ENCODE data around the gene NFATC2. TPM values are rescaled to one million over a fixed set of nuclear protein-coding genes. Genes with fewer than 3 reads are reported as not detected.
A peak's percentile ranks its signal among the peaks of the same experiment; 100 is the strongest.

Gene NFATC2
- polyA plus RNA-seq, 1 donor = 22.3 TPM

DNA sequence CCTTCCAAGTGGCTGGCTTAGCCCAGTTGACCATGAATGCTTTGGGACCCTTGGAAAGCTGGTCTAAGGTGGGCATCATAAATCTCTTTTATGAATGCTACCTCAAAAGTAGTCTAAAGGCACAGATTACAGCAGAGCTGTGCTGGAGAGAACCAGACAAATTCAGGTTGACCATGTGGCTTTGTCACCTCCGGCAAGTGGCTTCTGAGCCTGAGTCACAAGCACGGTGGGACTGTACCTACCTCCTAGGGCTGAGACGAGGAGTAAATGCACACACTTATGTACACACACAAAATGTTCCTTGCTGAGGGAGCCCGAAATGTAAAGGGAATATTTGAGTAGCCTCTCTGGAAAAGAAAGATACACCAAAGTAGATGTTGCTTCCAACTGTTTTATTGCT, 155.9 kb downstream of the NFATC2 start:
- H3K4me1 ChIP-seq (ENCODE audit: control insufficient read depth, insufficient read depth, low read length) = no peaks in the 10 kb centered on the region
- H3K27me3 ChIP-seq (ENCODE audit: control insufficient read depth, insufficient read depth, low read length) = no peaks in the 10 kb centered on the region
- H3K4me3 ChIP-seq (ENCODE audit: low read length) = no peak overlapping the region
- no peak for DNase-seq
- no peaks in the 10 kb centered on the region for H3K9me3 ChIP-seq (ENCODE audit: control insufficient read depth, low read depth, low read length)
- no CpG with 5 or more reads among the region's 4 CpGs for WGBS (ENCODE audit: insufficient coverage, low lambda C conversion rate)
- peaks cover 31% of the 10 kb centered on the region for H3K36me3 ChIP-seq (ENCODE audit: control insufficient read depth, insufficient read depth, low read length)
- H3K27ac ChIP-seq (ENCODE audit: low read length) = no peak overlapping the region

DNA sequence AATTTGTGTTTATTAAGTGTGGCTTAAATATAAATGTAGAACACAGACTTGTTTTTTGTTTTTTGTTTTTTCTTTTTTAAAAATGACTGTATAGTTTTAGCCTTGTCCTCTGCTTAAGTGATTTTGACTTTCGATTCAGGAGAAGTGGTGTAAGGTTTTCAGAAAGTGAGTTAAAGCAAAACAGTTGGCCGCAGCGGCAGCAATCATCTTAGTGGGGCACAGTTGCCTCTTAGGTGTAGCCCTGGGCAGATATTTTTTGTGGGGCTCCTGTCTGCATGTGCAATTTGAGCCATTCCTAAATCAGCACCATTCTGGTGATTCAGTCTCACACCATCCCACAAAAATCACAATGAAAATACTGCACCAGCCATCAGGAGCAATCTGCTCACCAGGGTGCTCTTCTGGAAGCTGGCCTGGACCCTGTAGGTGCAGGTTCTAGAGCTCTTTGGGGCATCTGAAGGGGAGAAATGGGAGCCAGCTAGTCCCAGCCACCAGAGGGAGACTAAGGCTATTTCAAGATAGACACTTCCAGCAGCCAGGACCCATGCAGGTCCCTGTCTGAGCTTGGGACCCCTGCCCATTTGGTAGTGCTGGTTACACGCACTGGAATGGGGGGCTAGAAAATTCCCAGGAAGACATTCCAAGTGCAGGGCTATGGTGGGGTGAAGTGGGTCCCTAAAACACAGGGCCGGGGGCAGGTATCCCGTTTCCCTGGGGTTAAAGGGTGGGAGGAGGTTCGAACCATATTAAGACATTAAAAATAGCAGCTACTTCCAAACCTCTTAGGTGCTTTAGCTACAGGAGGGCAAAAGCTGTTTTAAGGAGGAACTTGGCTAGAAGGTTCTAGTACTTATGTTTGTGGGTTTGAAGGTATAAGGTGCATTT, 156.6 kb downstream of the NFATC2 start:
- DNase-seq = no peak

DNA sequence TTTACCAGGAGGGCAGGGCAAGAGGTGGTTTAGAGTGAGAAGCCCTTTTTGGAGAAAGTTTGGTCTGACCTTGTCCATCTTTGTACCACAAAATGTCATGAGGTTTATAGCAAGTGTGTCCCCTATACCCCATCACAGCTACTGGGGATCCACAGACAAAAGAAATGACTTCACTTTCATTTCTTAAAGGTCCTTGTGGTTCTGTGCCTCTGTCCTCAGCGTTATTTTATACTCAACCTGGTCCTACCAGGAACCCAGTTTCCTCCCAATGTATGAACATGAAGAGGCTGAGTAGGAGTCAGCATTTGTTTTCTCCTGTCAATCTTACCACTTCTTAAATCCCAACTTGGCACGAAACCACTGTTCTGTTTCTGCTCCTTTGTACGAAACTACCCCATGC, 157.6 kb downstream of the NFATC2 start:
- Histone ChIP-seq H3K4me1 (ENCODE audit: control insufficient read depth, insufficient read depth, low read length) (no peaks in the 10 kb centered on the region), H3K36me3 (ENCODE audit: control insufficient read depth, insufficient read depth, low read length) (peaks cover 18% of the 10 kb centered on the region)

More for the DNA sequence above, 156.6 kb downstream of the NFATC2 start:
- Histone ChIP-seq H3K27me3 (ENCODE audit: control insufficient read depth, insufficient read depth, low read length) (no peaks in the 10 kb centered on the region), H3K4me3 (ENCODE audit: low read length) (no peak overlapping the region), H3K36me3 (ENCODE audit: control insufficient read depth, insufficient read depth, low read length) (peaks cover 26% of the 10 kb centered on the region), H3K27ac (ENCODE audit: low read length) (no peak overlapping the region), H3K9me3 (ENCODE audit: control insufficient read depth, low read depth, low read length) (no peaks in the 10 kb centered on the region), H3K4me1 (ENCODE audit: control insufficient read depth, insufficient read depth, low read length) (no peaks in the 10 kb centered on the region)
- WGBS (ENCODE audit: insufficient coverage, low lambda C conversion rate) = 100% methylated on average over 1 of the region's 7 CpGs

DNA sequence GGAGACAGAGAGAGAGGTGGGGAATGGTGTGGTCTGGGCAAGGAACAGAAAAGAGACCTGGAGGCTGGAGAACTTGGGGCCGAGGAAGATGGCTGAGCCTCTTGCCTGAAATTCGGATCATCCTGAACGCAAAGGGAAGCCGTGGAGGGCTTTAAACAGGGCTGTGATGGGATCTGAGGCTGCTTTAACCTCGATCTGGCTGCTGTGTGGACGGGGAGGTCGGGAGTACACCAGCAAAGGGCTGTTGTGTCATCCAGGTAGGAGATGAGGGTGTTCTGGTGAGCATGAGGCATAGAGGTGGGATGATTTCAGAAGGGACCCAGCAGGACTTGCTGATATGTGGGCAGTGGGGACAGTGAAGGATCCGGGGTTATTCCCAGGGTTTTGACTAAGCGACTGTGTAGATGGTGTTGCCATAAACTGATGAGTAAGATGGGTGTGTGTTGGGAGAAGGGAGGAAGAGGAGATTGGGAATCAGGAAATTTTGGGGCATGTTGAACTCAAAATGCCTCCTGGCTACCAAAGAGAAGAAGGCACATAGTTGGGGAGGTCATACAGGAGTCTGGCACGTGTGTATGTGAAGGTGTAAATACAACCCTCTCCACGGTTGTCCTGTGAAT, 158.5 kb downstream of the NFATC2 start:
- H3K27ac ChIP-seq (ENCODE audit: low read length) = no peak overlapping the region
- DNase-seq = no peak
- peaks cover 15% of the 10 kb centered on the region for H3K36me3 ChIP-seq (ENCODE audit: control insufficient read depth, insufficient read depth, low read length)
- H3K4me3 ChIP-seq (ENCODE audit: low read length) = no peak overlapping the region
- WGBS (ENCODE audit: insufficient coverage, low lambda C conversion rate) = 95% methylated on average over 4 of the region's 11 CpGs
- H3K9me3 ChIP-seq (ENCODE audit: control insufficient read depth, low read depth, low read length) = no peaks in the 10 kb centered on the region
- no peaks in the 10 kb centered on the region for H3K4me1 ChIP-seq (ENCODE audit: control insufficient read depth, insufficient read depth, low read length)
- no peaks in the 10 kb centered on the region for H3K27me3 ChIP-seq (ENCODE audit: control insufficient read depth, insufficient read depth, low read length)

More for the DNA sequence above, 157.6 kb downstream of the NFATC2 start:
- H3K4me3 ChIP-seq (ENCODE audit: low read length) = no peak overlapping the region
- WGBS (ENCODE audit: insufficient coverage, low lambda C conversion rate) = no CpG with 5 or more reads among the region's 3 CpGs
- no peak overlapping the region for H3K27ac ChIP-seq (ENCODE audit: low read length)
- no peaks in the 10 kb centered on the region for H3K9me3 ChIP-seq (ENCODE audit: control insufficient read depth, low read depth, low read length)
- DNase-seq = no peak
- no peaks in the 10 kb centered on the region for H3K27me3 ChIP-seq (ENCODE audit: control insufficient read depth, insufficient read depth, low read length)

DNA sequence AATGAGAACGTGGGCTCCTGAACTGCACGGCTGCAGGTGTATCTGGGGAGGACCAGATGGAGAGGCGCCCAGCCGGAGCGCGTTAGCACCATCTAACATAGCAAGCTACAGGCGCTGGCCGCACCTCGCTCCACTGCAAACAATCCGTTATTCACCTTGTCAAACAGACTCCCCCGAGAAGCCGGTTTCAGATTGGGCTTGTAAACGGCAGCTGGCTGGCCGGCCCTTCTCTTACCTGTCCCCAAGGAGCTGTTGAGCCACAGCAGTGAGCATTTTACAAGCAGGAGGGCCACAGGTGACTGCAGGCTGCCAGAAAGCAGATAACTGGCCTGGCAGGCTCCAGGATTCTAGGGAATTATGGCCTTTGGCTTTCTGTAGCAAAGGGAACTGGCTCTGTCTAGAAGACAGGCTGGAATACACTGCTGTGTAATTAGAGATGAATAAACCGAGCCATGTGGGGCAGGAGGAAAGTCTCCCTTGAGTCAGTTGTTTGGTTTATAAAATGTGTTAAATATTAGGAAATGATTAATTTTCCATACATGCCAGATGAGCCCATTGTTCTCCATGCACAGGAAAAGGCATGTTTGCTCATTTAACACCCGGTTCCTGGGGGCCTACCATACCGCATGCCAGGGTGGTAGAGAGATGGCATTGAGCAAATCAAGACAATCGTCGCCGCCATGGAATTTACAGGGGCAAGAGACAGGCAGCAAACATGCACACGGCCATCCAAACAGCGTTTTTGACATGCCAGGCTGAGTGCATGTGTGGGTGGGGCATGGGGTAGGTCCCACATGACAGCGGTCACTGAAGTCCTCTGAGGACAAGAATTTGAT, 159.3 kb downstream of the NFATC2 start:
- Histone ChIP-seq H3K27me3 (ENCODE audit: control insufficient read depth, insufficient read depth, low read length) (no peaks in the 10 kb centered on the region), H3K4me3 (ENCODE audit: low read length) (no peak overlapping the region), H3K4me1 (ENCODE audit: control insufficient read depth, insufficient read depth, low read length) (no peaks in the 10 kb centered on the region), H3K9me3 (ENCODE audit: control insufficient read depth, low read depth, low read length) (no peaks in the 10 kb centered on the region), H3K36me3 (ENCODE audit: control insufficient read depth, insufficient read depth, low read length) (peaks cover 14% of the 10 kb centered on the region), H3K27ac (ENCODE audit: low read length) (no peak overlapping the region)
- peak in 1 of 2 donors; percentile 56 for DNase-seq
- WGBS (ENCODE audit: insufficient coverage, low lambda C conversion rate) = 75% methylated on average over 1 of the region's 23 CpGs

DNA sequence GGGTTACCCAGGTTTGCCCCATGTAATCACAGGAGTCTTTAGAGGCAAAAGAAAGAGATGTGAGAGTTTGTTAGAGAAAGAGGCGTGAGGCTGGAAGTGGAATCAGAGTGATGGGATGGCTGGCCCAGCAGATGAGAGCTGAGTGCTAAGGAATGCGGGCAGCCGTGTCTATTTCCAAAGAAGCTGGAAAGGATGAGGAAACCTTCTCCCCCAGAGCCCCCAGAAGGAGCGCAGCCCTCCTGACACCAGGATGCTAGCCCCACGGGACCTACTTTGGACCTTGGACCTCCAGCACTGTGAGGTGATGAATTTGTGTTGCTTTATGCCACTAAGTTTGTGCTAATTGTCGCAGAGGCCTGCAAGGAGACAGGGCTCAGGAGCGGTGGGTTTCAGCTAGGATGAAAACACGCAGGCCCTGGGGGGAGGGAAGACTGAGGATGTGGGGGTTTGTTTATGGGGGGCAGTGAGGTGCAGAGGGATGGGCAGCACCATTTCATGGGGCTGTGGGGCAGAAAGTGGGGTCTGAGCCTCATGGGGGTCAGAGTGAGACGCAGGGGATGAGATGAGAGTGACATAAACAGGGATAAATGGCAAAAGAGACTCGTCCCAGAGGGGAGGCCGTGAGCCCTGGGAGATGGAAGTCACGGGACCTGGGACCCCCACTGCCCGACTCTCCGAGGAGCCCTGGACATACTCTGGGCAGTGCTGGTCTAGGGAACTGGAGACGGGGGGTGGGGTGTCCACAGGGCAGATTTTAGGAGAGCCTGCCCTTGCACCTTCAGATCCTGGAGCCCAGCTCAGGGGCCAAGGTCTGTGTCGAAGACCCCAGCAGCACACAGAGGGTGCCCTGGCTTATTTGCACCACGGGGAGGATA, 160.2 kb downstream of the NFATC2 start:
- WGBS (ENCODE audit: insufficient coverage, low lambda C conversion rate) = 84% methylated on average over 2 of the region's 17 CpGs
- Histone ChIP-seq H3K36me3 (ENCODE audit: control insufficient read depth, insufficient read depth, low read length) (peaks cover 9% of the 10 kb centered on the region), H3K9me3 (ENCODE audit: control insufficient read depth, low read depth, low read length) (no peaks in the 10 kb centered on the region), H3K4me3 (ENCODE audit: low read length) (no peak overlapping the region), H3K4me1 (ENCODE audit: control insufficient read depth, insufficient read depth, low read length) (no peaks in the 10 kb centered on the region), H3K27ac (ENCODE audit: low read length) (no peak overlapping the region), H3K27me3 (ENCODE audit: control insufficient read depth, insufficient read depth, low read length) (no peaks in the 10 kb centered on the region)
- no peak for DNase-seq

DNA sequence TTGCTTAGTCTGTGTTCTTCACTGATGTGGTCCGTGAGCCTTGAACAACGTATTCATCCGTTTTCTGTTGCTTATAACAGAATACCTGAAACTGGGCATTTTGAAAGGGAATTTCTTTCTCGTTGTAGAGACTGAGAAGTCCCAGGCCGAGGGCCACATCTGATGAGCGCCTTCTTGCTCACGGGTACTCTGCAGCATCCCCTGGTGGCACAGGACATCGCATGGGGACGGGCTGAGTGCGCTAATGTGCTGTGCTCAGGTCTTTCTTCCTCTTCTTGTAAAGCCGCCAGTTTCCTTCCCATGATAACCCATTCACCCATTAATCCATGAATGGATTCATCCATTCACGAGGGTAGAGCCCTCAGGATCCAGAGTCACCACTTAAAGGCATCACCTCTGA, 161.0 kb downstream of the NFATC2 start:
- no peaks in the 10 kb centered on the region for H3K4me1 ChIP-seq (ENCODE audit: control insufficient read depth, insufficient read depth, low read length)
- no peak overlapping the region for H3K27ac ChIP-seq (ENCODE audit: low read length)
- peaks cover 7% of the 10 kb centered on the region for H3K36me3 ChIP-seq (ENCODE audit: control insufficient read depth, insufficient read depth, low read length)
- no peak overlapping the region for H3K4me3 ChIP-seq (ENCODE audit: low read length)
- no peaks in the 10 kb centered on the region for H3K27me3 ChIP-seq (ENCODE audit: control insufficient read depth, insufficient read depth, low read length)
- H3K9me3 ChIP-seq (ENCODE audit: control insufficient read depth, low read depth, low read length) = no peaks in the 10 kb centered on the region
- DNase-seq = no peak
- WGBS (ENCODE audit: insufficient coverage, low lambda C conversion rate) = no CpG with 5 or more reads among the region's 12 CpGs

DNA sequence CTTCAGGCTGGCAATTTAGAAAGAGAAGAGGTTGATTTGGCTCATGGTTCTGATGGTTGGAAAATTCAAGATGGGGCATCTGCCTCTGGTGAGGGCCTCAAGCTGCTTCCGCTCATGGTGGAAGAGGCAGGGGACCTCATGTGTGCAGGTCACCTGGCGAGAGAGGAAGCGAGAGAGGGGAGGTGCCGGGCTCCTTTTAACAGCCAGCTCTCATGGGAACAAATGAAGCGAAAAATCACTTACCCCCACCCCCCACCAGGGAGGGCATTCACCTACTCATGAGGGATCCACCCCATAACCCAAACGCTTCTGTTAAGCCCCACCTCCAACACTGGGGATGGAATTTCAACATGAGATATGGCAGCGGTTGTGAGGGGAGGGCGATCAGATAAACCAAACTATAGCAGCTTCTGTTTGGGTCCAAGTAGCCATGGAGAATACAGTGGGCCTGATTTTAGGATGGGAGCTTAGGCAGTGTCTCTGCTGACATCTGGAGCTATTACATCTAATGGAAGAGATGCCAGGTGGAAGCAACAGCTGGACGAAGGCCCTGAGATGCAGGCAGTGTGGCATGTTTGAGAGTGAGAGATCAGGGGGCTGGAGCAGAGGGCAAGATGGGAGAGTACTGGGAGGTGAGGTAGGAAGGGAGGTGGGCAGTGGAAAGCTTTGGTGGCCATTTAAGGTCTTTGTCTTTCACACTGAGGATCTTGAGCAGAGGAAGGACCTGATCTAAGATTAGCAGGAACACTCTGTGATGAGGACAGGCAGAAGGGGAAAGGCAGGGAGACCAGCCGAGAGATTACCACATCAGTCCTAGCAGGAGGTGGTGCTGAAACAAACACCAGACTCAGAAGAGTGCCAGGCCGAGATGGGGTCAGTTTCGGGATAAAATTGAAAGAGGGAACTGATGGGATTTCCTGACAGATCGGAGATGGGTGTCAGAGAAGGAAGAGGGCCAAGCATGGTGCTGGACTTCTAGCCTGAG, 161.8 kb downstream of the NFATC2 start:
- H3K4me1 ChIP-seq (ENCODE audit: control insufficient read depth, insufficient read depth, low read length) = no peaks in the 10 kb centered on the region
- no peak for DNase-seq
- peaks cover 1% of the 10 kb centered on the region for H3K36me3 ChIP-seq (ENCODE audit: control insufficient read depth, insufficient read depth, low read length)
- WGBS (ENCODE audit: insufficient coverage, low lambda C conversion rate) = 90% methylated on average over 3 of the region's 13 CpGs
- no peaks in the 10 kb centered on the region for H3K27me3 ChIP-seq (ENCODE audit: control insufficient read depth, insufficient read depth, low read length)
- H3K4me3 ChIP-seq (ENCODE audit: low read length) = no peak overlapping the region
- no peak overlapping the region for H3K27ac ChIP-seq (ENCODE audit: low read length)
- no peaks in the 10 kb centered on the region for H3K9me3 ChIP-seq (ENCODE audit: control insufficient read depth, low read depth, low read length)

Data from large intestine (tissue), 3 donors.